ENCODE measurements around the gene HLCS.

DNA sequence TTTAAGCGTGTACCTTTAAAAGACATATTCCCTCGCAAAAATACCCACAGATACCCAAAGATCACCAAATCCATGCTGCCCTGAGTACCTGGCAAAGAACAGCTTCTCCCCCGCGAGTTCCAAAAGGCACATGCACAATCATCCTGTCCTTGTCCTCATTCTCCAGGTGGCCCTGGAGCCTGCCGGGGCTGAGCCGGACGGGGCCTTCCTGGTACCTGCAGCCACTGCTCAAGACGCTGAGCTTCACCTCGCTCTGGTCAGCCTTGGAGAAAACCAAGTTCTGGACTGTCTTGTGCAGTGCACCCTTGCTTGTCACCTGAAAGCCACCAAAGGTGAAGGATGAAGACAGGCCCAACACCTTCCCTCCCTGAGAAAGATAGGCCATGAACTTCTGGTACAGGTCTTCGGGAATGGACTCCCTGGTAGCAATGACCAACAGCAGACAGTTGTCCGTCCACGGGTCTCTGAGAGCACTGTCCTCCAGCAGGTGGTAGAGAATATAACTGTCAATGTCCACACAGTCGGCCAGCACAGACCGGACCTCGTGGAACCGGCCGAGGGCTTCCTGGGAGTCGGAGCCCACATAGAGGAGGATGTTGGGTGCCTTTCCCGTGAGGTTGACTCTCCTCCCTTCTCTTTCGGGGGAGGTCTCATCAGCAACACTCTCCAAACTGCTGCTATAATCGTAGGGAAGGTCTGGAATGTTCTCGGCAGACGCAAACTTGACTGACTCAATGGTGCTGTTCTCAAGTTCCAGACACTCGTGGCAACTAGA, 29.9 kb downstream of the HLCS start:
- TF ChIP-seq, protein P1, sequence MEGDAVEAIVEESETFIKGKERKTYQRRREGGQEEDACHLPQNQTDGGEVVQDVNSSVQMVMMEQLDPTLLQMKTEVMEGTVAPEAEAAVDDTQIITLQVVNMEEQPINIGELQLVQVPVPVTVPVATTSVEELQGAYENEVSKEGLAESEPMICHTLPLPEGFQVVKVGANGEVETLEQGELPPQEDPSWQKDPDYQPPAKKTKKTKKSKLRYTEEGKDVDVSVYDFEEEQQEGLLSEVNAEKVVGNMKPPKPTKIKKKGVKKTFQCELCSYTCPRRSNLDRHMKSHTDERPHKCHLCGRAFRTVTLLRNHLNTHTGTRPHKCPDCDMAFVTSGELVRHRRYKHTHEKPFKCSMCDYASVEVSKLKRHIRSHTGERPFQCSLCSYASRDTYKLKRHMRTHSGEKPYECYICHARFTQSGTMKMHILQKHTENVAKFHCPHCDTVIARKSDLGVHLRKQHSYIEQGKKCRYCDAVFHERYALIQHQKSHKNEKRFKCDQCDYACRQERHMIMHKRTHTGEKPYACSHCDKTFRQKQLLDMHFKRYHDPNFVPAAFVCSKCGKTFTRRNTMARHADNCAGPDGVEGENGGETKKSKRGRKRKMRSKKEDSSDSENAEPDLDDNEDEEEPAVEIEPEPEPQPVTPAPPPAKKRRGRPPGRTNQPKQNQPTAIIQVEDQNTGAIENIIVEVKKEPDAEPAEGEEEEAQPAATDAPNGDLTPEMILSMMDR (IDR thresholded peaks at IDR 0.05): no peak
- TF ChIP-seq POLR2A (IDR thresholded peaks at IDR 0.05) (no peak), POLR2AphosphoS5 (IDR thresholded peaks at IDR 0.05) (no peak), EP300 (IDR thresholded peaks at IDR 0.05) (no peak)
